LNCaP clone FGC (cell line): ENCODE measurements around the gene SETX.

Experiments
- DNase-seq: peaks from one replicate; pipeline ENCODE4 v3.0.0-alpha.2; 2011; ENCODE audit warnings: low read depth
- H3K4me3 ChIP-seq: 2 replicates; pipeline ENCODE4 v1.5.1; 2011; ENCODE audit warnings: mild to moderate bottlenecking, low read depth, low read length, control low read depth
- CTCF ChIP-seq: IDR thresholded peaks from 2 replicates; pipeline ENCODE4 v1.5.1; 2012; ENCODE audit warnings: mild to moderate bottlenecking; ENCODE audit not compliant: control insufficient read depth, insufficient read depth; ENCODE audit errors: extremely low read depth

The SETX gene

GRCh38 chr9:132334364-132334763 is 20.4 kb downstream of the SETX start:
- H3K4me3 ChIP-seq, result no peak overlapping the region
- DNase-seq, result no peak
- TF ChIP-seq CTCF, result no peak

- DNase-seq, result no peak
- H3K4me3 ChIP-seq, result no peak overlapping the region
- TF ChIP-seq CTCF, result no peak
Measured at GRCh38 chr9:132333556-132333955, 21.2 kb downstream of the SETX start.

GRCh38 chr9:132328580-132328979 is 26.2 kb downstream of the SETX start:
- no peak for TF ChIP-seq CTCF
- no peak for DNase-seq
- no peak overlapping the region for H3K4me3 ChIP-seq

- TF ChIP-seq CTCF, result no peak
- no peak overlapping the region for H3K4me3 ChIP-seq
- DNase-seq, result no peak
Measured at GRCh38 chr9:132327537-132327936, 27.2 kb downstream of the SETX start.

- DNase-seq, result no peak
Measured at GRCh38 chr9:132324425-132324824, 30.4 kb downstream of the SETX start.

GRCh38 chr9:132319421-132320110 is 35.2 kb downstream of the SETX start:
- no peak overlapping the region for H3K4me3 ChIP-seq
- no peak for DNase-seq

More at GRCh38 chr9:132324425-132324824, 30.4 kb downstream of the SETX start:
- H3K4me3 ChIP-seq, result no peak overlapping the region
- no peak for TF ChIP-seq CTCF

More at GRCh38 chr9:132319421-132320110, 35.2 kb downstream of the SETX start:
- TF ChIP-seq CTCF, result no peak
